HepG2 (cell line): ENCODE results near the gene PPOX. TPM values are rescaled to one million over a fixed set of nuclear protein-coding genes. Genes with fewer than 3 reads are reported as not detected.

Experiments
- ARNT2 ChIP-seq: sonication (generic); formaldehyde crosslinking; IDR thresholded peaks from 2 replicates; pipeline ENCODE4 v1.8.0; 2022; ENCODE audit warnings: mild to moderate bottlenecking, low read depth, missing genetic modification reagents, moderate library complexity
- BRD4 ChIP-seq: sonication (generic); formaldehyde crosslinking; IDR thresholded peaks from 2 replicates; pipeline ENCODE4 v1.4.0; 2020; ENCODE audit warnings: missing genetic modification reagents
- ISX ChIP-seq: sonication (generic); formaldehyde crosslinking; conservative IDR thresholded peaks from 2 replicates; pipeline ENCODE4 v1.5.0; 2020; ENCODE audit warnings: missing genetic modification reagents
- NFATC3 ChIP-seq: sonication (generic); formaldehyde crosslinking; IDR thresholded peaks from 2 replicates; pipeline ENCODE4 v1.5.1; 2020; ENCODE audit warnings: mild to moderate bottlenecking, missing genetic modification reagents
- PHF5A ChIP-seq: IDR thresholded peaks from one replicate; pipeline ENCODE4 v1.6.1; 2018; ENCODE audit warnings: low read depth, missing genetic modification reagents; ENCODE audit not compliant: unreplicated experiment
- POLR2A ChIP-seq, 2 experiments: IDR thresholded peaks; 2 replicates each; pipeline ENCODE4 v1.6.1; 2011; ENCODE audit warnings: low read depth in 2 of 2, low read length in 2 of 2, mild to moderate bottlenecking in 1 of 2, moderate library complexity in 1 of 2; ENCODE audit not compliant: insufficient read depth in 1 of 2
- TFE3 ChIP-seq: IDR thresholded peaks from 2 replicates; pipeline ENCODE4 v1.6.1; 2016
- ZNF407 ChIP-seq: sonication (generic); formaldehyde crosslinking; IDR thresholded peaks from one replicate; pipeline ENCODE4 v1.5.1; 2020; ENCODE audit warnings: mild to moderate bottlenecking, missing genetic modification reagents; ENCODE audit errors: not compliant biosample characterization
- ZNF589 ChIP-seq: sonication (generic); formaldehyde crosslinking; conservative IDR thresholded peaks from 2 replicates; pipeline ENCODE4 v1.8.0; 2022; ENCODE audit warnings: mild to moderate bottlenecking, moderate library complexity, missing genetic modification reagents
- ZSCAN30 ChIP-seq: sonication (generic); formaldehyde crosslinking; IDR thresholded peaks from 2 replicates; pipeline ENCODE4 v1.5.0; 2020; ENCODE audit warnings: mild to moderate bottlenecking, missing genetic modification reagents
- polyA plus RNA-seq, 8 experiments: library from polyadenylated mRNA; depleted of rRNA in 3 of 8; stranded (reverse) in 7 of 8; unstranded in 1 of 8; fragments of >200 nt; fragmentation: Illumina TruSeq in 4 of 8; extraction: Trizol in 4 of 8; gene quantifications; 2 replicates each; pipeline versions ENCODE4 v1.2.1 to v1.2.3, GENCODE V29; 2011 to 2016; ENCODE audit warnings: low read depth in 4 of 8, missing spikeins in 1 of 8, mixed read lengths in 1 of 8; ENCODE audit not compliant: insufficient read depth in 1 of 8
- total RNA-seq, 5 experiments: library from RNA; depleted of rRNA; stranded (reverse); fragments of >200 nt; fragmentation: Illumina TruSeq; extraction: Trizol; gene quantifications; 2 replicates each; pipeline ENCODE4 v1.2.3, GENCODE V29; 2016; ENCODE audit warnings: low read depth in 1 of 5
- TF ChIP-seq, protein P1 (sequence below): IDR thresholded peaks from 2 replicates; pipeline ENCODE4 v1.6.1; 2016; ENCODE audit warnings: mild to moderate bottlenecking
- TF ChIP-seq, protein P2 (sequence below): sonication (generic); formaldehyde crosslinking; IDR thresholded peaks from 2 replicates; pipeline ENCODE4 v1.4.0; 2020; ENCODE audit warnings: missing genetic modification reagents

PPOX gene
- total and polyA plus RNA-seq, 2 of the 13 experiments (the other 11 are each of a cell fraction or from before 2014, with no cell fraction given), result 15.5 to 27.7 TPM

DNA sequence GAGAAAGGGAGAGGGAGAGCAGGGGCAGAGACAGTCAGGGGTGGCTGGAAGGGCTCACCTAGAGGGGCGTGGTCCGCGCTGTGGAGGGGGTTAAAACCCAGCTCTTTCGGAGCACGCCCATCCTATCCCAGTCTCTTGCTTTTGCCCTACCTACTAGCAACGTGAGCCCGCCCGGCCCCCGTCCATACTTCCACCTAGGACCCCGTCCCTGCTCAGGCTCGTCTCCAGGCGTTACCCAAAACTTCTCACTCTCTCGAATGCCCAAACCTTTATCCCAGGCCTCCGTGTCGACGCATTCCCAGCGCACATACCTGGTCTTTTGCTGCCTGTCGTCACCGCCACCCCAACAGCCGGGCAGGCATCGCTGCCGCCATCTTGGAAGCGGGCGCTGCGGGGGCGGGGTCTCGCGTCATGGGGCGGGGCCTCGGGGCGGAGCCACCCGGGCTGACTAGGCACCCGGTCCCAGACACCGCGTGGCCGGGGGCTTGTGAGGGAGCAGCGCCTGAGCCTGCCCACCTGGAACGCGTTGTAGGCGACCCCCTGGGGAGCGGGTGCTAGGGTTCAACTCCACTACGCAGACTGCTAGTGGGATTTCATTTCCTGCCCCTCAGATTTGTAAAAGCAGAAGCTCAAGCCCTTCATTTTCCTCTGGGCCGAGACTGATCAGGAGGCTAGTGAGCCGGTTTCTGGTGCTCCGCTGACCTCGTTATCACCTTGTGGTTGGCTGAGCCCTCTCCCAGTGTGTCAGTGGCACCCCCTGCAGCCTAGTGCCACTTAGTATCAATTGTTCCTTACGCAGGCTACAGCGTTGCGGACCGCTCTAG is 11.1 kb downstream of the PPOX start, which contains the start of gene B4GALT3 (continued):
- peak; percentile 84 for TF ChIP-seq ZNF407 (CRISPR knock-in tag)
- TF ChIP-seq ARNT2 (CRISPR knock-in tag), result peak; percentile 89
- TF ChIP-seq ZNF589, result 0 out of 2 replicates have a peak, but pooled peaks have one; percentile 54
- no peak for TF ChIP-seq ISX
- peak; percentile 96 to 99 for TF ChIP-seq POLR2A (IDR thresholded peaks at IDR 0.05; ENCODE audit: insufficient read depth in 1 of 2, low read depth in 2 of 2, low read length in 2 of 2)
- TF ChIP-seq TFE3, result peak; percentile 45; the same call in 1 of the 2 replicates
- TF ChIP-seq, protein P1, sequence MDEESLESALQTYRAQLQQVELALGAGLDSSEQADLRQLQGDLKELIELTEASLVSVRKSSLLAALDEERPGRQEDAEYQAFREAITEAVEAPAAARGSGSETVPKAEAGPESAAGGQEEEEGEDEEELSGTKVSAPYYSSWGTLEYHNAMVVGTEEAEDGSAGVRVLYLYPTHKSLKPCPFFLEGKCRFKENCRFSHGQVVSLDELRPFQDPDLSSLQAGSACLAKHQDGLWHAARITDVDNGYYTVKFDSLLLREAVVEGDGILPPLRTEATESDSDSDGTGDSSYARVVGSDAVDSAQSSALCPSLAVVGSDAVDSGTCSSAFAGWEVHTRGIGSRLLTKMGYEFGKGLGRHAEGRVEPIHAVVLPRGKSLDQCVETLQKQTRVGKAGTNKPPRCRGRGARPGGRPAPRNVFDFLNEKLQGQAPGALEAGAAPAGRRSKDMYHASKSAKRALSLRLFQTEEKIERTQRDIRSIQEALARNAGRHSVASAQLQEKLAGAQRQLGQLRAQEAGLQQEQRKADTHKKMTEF (CRISPR knock-in tag), result peak; percentile 87
- TF ChIP-seq NFATC3, result no peak
- TF ChIP-seq, protein P2, sequence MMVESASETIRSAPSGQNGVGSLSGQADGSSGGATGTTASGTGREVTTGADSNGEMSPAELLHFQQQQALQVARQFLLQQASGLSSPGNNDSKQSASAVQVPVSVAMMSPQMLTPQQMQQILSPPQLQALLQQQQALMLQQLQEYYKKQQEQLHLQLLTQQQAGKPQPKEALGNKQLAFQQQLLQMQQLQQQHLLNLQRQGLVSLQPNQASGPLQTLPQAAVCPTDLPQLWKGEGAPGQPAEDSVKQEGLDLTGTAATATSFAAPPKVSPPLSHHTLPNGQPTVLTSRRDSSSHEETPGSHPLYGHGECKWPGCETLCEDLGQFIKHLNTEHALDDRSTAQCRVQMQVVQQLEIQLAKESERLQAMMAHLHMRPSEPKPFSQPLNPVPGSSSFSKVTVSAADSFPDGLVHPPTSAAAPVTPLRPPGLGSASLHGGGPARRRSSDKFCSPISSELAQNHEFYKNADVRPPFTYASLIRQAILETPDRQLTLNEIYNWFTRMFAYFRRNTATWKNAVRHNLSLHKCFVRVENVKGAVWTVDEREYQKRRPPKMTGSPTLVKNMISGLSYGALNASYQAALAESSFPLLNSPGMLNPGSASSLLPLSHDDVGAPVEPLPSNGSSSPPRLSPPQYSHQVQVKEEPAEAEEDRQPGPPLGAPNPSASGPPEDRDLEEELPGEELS (CRISPR knock-in tag), result no peak
- peak; percentile 37 for TF ChIP-seq PHF5A (CRISPR knock-in tag)
- TF ChIP-seq BRD4, result peak; percentile 67; the same call in 1 of the 2 replicates
- no peak for TF ChIP-seq ZSCAN30 (CRISPR knock-in tag)
